Measurements from ENCODE around the gene ARMC7.
"Not testable (repeated sequence)": the region's sequence is repeated elsewhere in the genome, so short reads cannot be mapped to it uniquely, and the experiment has no call there.

ARMC7 gene

DNA sequence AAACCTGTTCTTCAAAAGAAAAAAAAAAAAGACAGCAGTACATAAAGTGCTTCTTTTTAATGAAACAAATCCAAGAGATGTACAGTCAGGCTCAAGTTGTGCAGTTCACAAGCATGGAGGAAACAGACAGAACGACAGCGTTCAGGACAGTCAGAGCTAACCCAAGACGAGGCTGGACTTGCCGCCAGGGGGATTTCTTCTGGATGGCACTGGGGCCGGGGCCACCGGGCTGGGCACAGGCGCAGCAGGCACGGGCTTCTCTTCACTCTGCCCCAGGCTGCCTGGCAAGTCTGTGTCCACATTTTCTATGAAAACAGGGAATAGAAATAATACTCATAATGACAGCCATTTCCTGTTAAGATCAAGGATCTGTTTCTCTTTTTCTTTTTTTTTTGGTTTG, 26.2 kb downstream of the ARMC7 start:
- no peak overlapping the region for H3K14ac ChIP-seq (ENCODE audit: low read length)
- H2AK5ac ChIP-seq (ENCODE audit: low read length), result no peak overlapping the region
- no peak overlapping the region for H3K18ac ChIP-seq (ENCODE audit: low read length)
- WGBS (ENCODE audit: extremely low coverage, insufficient coverage, insufficient read length), result no CpG with 5 or more reads among the region's 8 CpGs
- DNase-seq, result no peak
- no peak overlapping the region for H3K9ac ChIP-seq (ENCODE audit: low read length)
- H4K91ac ChIP-seq (ENCODE audit: low read depth, low read length), result no peak overlapping the region
- no peak overlapping the region for H2AFZ ChIP-seq (ENCODE audit: insufficient read depth, low read length, poor library complexity)
- no peaks in the 10 kb centered on the region for H3K27me3 ChIP-seq (ENCODE audit: insufficient read depth, low read length)
- no peak overlapping the region for H2BK120ac ChIP-seq (ENCODE audit: insufficient read depth, low read length, poor library complexity)
- peaks cover 31 to 32% of the 10 kb centered on the region in 2 experiments for H3K36me3 ChIP-seq (ENCODE audit: control insufficient read depth in 1 of 2, insufficient read depth in 2 of 2, low read length in 2 of 2)
- H2BK5ac ChIP-seq (ENCODE audit: low read depth, low read length, poor library complexity), result no peak overlapping the region
- peaks cover 10% of the 10 kb centered on the region for H3K79me1 ChIP-seq (ENCODE audit: low read length)
- H3K79me2 ChIP-seq (ENCODE audit: control insufficient read depth, insufficient read depth, low read length, poor library complexity), result peaks cover 8% of the 10 kb centered on the region
- H4K8ac ChIP-seq (ENCODE audit: low read depth, low read length), result no peak overlapping the region
- no peak overlapping the region for H3K27ac ChIP-seq (ENCODE audit: low read depth, low read length)
- no peak overlapping the region for H2BK12ac ChIP-seq (ENCODE audit: low read length)
- no peak overlapping the region for H3K4ac ChIP-seq (ENCODE audit: low read depth, low read length)
- H3K4me2 ChIP-seq (ENCODE audit: low read length), result no peak overlapping the region
- H3K4me1 ChIP-seq (ENCODE audit: control insufficient read depth in 1 of 2, insufficient read depth in 2 of 2, low read length in 2 of 2), result peaks cover 0 to 2% of the 10 kb centered on the region in 2 experiments
- H3K4me3 ChIP-seq (ENCODE audit: low read depth, low read length), result no peak overlapping the region
- no peak overlapping the region for H3K23ac ChIP-seq (ENCODE audit: low read length)
- H4K12ac ChIP-seq (ENCODE audit: low read depth, low read length), result no peak overlapping the region
- no peaks in the 10 kb centered on the region for H3K9me3 ChIP-seq (ENCODE audit: insufficient read depth, low read depth, low read length)

DNA sequence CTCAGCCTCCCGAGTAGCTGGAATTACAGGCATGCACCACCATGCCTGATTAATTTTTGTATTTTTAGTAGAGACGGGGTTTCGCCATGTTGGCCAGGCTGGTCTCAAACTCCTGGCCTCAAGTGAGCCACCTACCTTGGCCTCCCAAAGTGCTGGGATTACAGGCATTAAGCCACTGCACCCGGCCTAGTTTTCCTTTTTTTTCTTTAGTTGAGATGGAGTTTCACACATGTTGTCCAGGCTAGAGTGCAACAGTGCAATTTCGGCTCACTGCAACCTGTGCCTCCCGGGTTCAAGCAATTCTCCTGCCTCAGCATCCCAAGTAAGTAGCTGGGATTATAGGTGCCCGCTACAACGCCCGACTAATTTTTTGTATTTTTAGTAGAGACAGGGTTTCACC, 28.0 kb downstream of the ARMC7 start:
- H2BK5ac ChIP-seq (ENCODE audit: low read depth, low read length, poor library complexity); H3K27ac ChIP-seq (ENCODE audit: low read depth, low read length); H3K23ac ChIP-seq (ENCODE audit: low read length); DNase-seq; H3K4me1 ChIP-seq (ENCODE audit: control insufficient read depth in 1 of 2, insufficient read depth in 2 of 2, low read length in 2 of 2); H3K14ac ChIP-seq (ENCODE audit: low read length); H4K12ac ChIP-seq (ENCODE audit: low read depth, low read length); H3K9ac ChIP-seq (ENCODE audit: low read length); H3K79me2 ChIP-seq (ENCODE audit: control insufficient read depth, insufficient read depth, low read length, poor library complexity); H2BK12ac ChIP-seq (ENCODE audit: low read length); H4K91ac ChIP-seq (ENCODE audit: low read depth, low read length); H2AFZ ChIP-seq (ENCODE audit: insufficient read depth, low read length, poor library complexity); H2BK120ac ChIP-seq (ENCODE audit: insufficient read depth, low read length, poor library complexity); H3K4me3 ChIP-seq (ENCODE audit: low read depth, low read length); H2AK5ac ChIP-seq (ENCODE audit: low read length); H3K18ac ChIP-seq (ENCODE audit: low read length); H3K9me3 ChIP-seq (ENCODE audit: insufficient read depth, low read depth, low read length); H4K8ac ChIP-seq (ENCODE audit: low read depth, low read length); H3K4me2 ChIP-seq (ENCODE audit: low read length); H3K4ac ChIP-seq (ENCODE audit: low read depth, low read length); H3K79me1 ChIP-seq (ENCODE audit: low read length); H3K27me3 ChIP-seq (ENCODE audit: insufficient read depth, low read length): not testable (repeated sequence)
- H3K36me3 ChIP-seq (ENCODE audit: control insufficient read depth in 1 of 2, insufficient read depth in 2 of 2, low read length in 2 of 2), result peaks cover 42 to 46% of the 10 kb centered on the region in 2 experiments
- WGBS (ENCODE audit: extremely low coverage, insufficient coverage, insufficient read length), result no CpG with 5 or more reads among the region's 9 CpGs

GRCh38 chr17:75138519-75138918, 28.8 kb downstream of the ARMC7 start:
- H3K4me3 ChIP-seq (ENCODE audit: low read depth, low read length), result no peak overlapping the region
- no peak overlapping the region for H3K27ac ChIP-seq (ENCODE audit: low read depth, low read length)
- H3K36me3 ChIP-seq (ENCODE audit: control insufficient read depth in 1 of 2, insufficient read depth in 2 of 2, low read length in 2 of 2), result peaks cover 49 to 53% of the 10 kb centered on the region in 2 experiments
- no peak overlapping the region for H4K12ac ChIP-seq (ENCODE audit: low read depth, low read length)
- H3K4ac ChIP-seq (ENCODE audit: low read depth, low read length), result no peak overlapping the region
- no peak overlapping the region for H4K91ac ChIP-seq (ENCODE audit: low read depth, low read length)
- H3K4me1 ChIP-seq (ENCODE audit: control insufficient read depth in 1 of 2, insufficient read depth in 2 of 2, low read length in 2 of 2), result no peaks in the 10 kb centered on the region
- no peaks in the 10 kb centered on the region for H3K79me1 ChIP-seq (ENCODE audit: low read length)
- H4K8ac ChIP-seq (ENCODE audit: low read depth, low read length), result no peak overlapping the region
- H3K9ac ChIP-seq (ENCODE audit: low read length), result no peak overlapping the region
- no peak overlapping the region for H3K14ac ChIP-seq (ENCODE audit: low read length)
- WGBS (ENCODE audit: extremely low coverage, insufficient coverage, insufficient read length), result no CpG with 5 or more reads among the region's 5 CpGs
- H2AFZ ChIP-seq (ENCODE audit: insufficient read depth, low read length, poor library complexity), result no peak overlapping the region
- H3K23ac ChIP-seq (ENCODE audit: low read length), result no peak overlapping the region
- no peak overlapping the region for H2BK120ac ChIP-seq (ENCODE audit: insufficient read depth, low read length, poor library complexity)
- no peak overlapping the region for H3K18ac ChIP-seq (ENCODE audit: low read length)
- H3K79me2 ChIP-seq (ENCODE audit: control insufficient read depth, insufficient read depth, low read length, poor library complexity), result no peaks in the 10 kb centered on the region
- H2AK5ac ChIP-seq (ENCODE audit: low read length), result no peak overlapping the region
- no peaks in the 10 kb centered on the region for H3K27me3 ChIP-seq (ENCODE audit: insufficient read depth, low read length)
- H2BK12ac ChIP-seq (ENCODE audit: low read length), result no peak overlapping the region
- H3K9me3 ChIP-seq (ENCODE audit: insufficient read depth, low read depth, low read length), result no peaks in the 10 kb centered on the region
- no peak for DNase-seq
- no peak overlapping the region for H2BK5ac ChIP-seq (ENCODE audit: low read depth, low read length, poor library complexity)
- H3K4me2 ChIP-seq (ENCODE audit: low read length), result no peak overlapping the region

- H3K4me2 ChIP-seq (ENCODE audit: low read length), result no peak overlapping the region
- DNase-seq, result peak; percentile 63 to 77
- H4K12ac ChIP-seq (ENCODE audit: low read depth, low read length), result no peak overlapping the region
- H4K91ac ChIP-seq (ENCODE audit: low read depth, low read length), result no peak overlapping the region
- no peak overlapping the region for H3K14ac ChIP-seq (ENCODE audit: low read length)
- WGBS (ENCODE audit: extremely low coverage, insufficient coverage, insufficient read length), result 90% methylated on average over 1 of the region's 13 CpGs
- no peak overlapping the region for H3K23ac ChIP-seq (ENCODE audit: low read length)
- H4K8ac ChIP-seq (ENCODE audit: low read depth, low read length), result no peak overlapping the region
- no peaks in the 10 kb centered on the region for H3K79me2 ChIP-seq (ENCODE audit: control insufficient read depth, insufficient read depth, low read length, poor library complexity)
- H3K4ac ChIP-seq (ENCODE audit: low read depth, low read length), result no peak overlapping the region
- H3K27ac ChIP-seq (ENCODE audit: low read depth, low read length), result no peak overlapping the region
- H3K4me3 ChIP-seq (ENCODE audit: low read depth, low read length), result no peak overlapping the region
- no peaks in the 10 kb centered on the region for H3K79me1 ChIP-seq (ENCODE audit: low read length)
- no peaks in the 10 kb centered on the region for H3K9me3 ChIP-seq (ENCODE audit: insufficient read depth, low read depth, low read length)
- no peak overlapping the region for H3K9ac ChIP-seq (ENCODE audit: low read length)
- H2BK5ac ChIP-seq (ENCODE audit: low read depth, low read length, poor library complexity), result no peak overlapping the region
- H3K4me1 ChIP-seq (ENCODE audit: control insufficient read depth in 1 of 2, insufficient read depth in 2 of 2, low read length in 2 of 2), result no peaks in the 10 kb centered on the region
- no peak overlapping the region for H2AFZ ChIP-seq (ENCODE audit: insufficient read depth, low read length, poor library complexity)
- H2BK120ac ChIP-seq (ENCODE audit: insufficient read depth, low read length, poor library complexity), result no peak overlapping the region
- H3K27me3 ChIP-seq (ENCODE audit: insufficient read depth, low read length), result no peaks in the 10 kb centered on the region
- H3K18ac ChIP-seq (ENCODE audit: low read length), result no peak overlapping the region
- no peak overlapping the region for H2BK12ac ChIP-seq (ENCODE audit: low read length)
- peaks cover 64 to 74% of the 10 kb centered on the region in 2 experiments for H3K36me3 ChIP-seq (ENCODE audit: control insufficient read depth in 1 of 2, insufficient read depth in 2 of 2, low read length in 2 of 2)
- no peak overlapping the region for H2AK5ac ChIP-seq (ENCODE audit: low read length)
Measured at GRCh38 chr17:75142236-75142971, 32.6 kb downstream of the ARMC7 start.

Data from trophoblast cell (in vitro differentiated cells and primary cell).